Stimulated activated naive CD8-positive, alpha-beta T cell treated with anti-CD3 and anti-CD28 coated beads, Interleukin-15, amount 100 ng/mL, for 72 hours (primary cell): ENCODE measurements around the gene BOD1L2.

Source experiments
- ATAC-seq: fragments of 150-1000 bp; cut with Tn5 transposase; 2 replicates; pipeline ENCODE4 v1.10.0; 2021; ENCODE audit warnings: mild to moderate bottlenecking, moderate library complexity
- DNase-seq, 2 donors: peaks; one replicate each; pipeline ENCODE4 v3.0.0; 2021 to 2022
- H3K27ac Mint-ChIP-seq, 2 donors: one replicate each; pipeline ENCODE4 v1.8.0; 2022; ENCODE audit warnings: mild to moderate bottlenecking in 2 of 2, mixed read lengths in 2 of 2, moderate library complexity in 2 of 2
- H3K27me3 Mint-ChIP-seq: one replicate; pipeline ENCODE4 v1.8.0; 2022; ENCODE audit warnings: mixed read lengths
- H3K4me1 Mint-ChIP-seq: one replicate; pipeline ENCODE4 v1.8.0; 2022; ENCODE audit warnings: mild to moderate bottlenecking, mixed read lengths
- H3K4me3 Mint-ChIP-seq, 2 donors: one replicate each; pipeline ENCODE4 v1.8.0; 2022; ENCODE audit warnings: mild to moderate bottlenecking in 2 of 2, mixed read lengths in 2 of 2, moderate library complexity in 1 of 2
- H3K9me3 Mint-ChIP-seq, 2 donors: one replicate each; pipeline ENCODE4 v1.8.0; 2022; ENCODE audit warnings: mixed read lengths in 2 of 2

The BOD1L2 gene

GRCh38 chr18:57141208-57142129 lies 5.4 kb upstream of the BOD1L2 start:
- Mint-ChIP-seq H3K4me1 (peaks cover 5% of the 10 kb centered on the region), H3K4me3 (peak overlapping the region in 1 of 2 donors; percentile 22), H3K27ac (no peak overlapping the region), H3K27me3 (peaks cover 25% of the 10 kb centered on the region), H3K9me3 (peaks cover 0 to 7% of the 10 kb centered on the region in 2 donors)
- DNase-seq (no peak), ATAC-seq (no peak)

- H3K4me3 Mint-ChIP-seq, result no peak overlapping the region
These were observed 4.6 kb upstream of the BOD1L2 start for GRCh38 chr18:57142324-57142723.

GRCh38 chr18:57143265-57143664 lies 3.6 kb upstream of the BOD1L2 start:
- no peak overlapping the region for H3K4me3 Mint-ChIP-seq
- peaks cover 29% of the 10 kb centered on the region for H3K27me3 Mint-ChIP-seq
- no peak for DNase-seq

More at GRCh38 chr18:57142324-57142723, 4.6 kb upstream of the BOD1L2 start:
- peaks cover 0 to 7% of the 10 kb centered on the region in 2 donors for H3K9me3 Mint-ChIP-seq
- H3K27me3 Mint-ChIP-seq, result peaks cover 29% of the 10 kb centered on the region
- H3K27ac Mint-ChIP-seq, result no peak overlapping the region
- no peak for ATAC-seq
- DNase-seq, result no peak
- peaks cover 5% of the 10 kb centered on the region for H3K4me1 Mint-ChIP-seq

GRCh38 chr18:57148263-57148662 lies 1.4 kb downstream of the BOD1L2 start:
- ATAC-seq (no peak), DNase-seq (no peak)
- Mint-ChIP-seq H3K4me3 (no peak overlapping the region), H3K9me3 (no peaks in the 10 kb centered on the region), H3K27me3 (peaks cover 53% of the 10 kb centered on the region), H3K4me1 (peaks cover 7% of the 10 kb centered on the region), H3K27ac (no peak overlapping the region)

More at GRCh38 chr18:57143265-57143664, 3.6 kb upstream of the BOD1L2 start:
- peaks cover 5% of the 10 kb centered on the region for H3K4me1 Mint-ChIP-seq
- no peak for ATAC-seq
- H3K27ac Mint-ChIP-seq, result no peak overlapping the region
- peaks cover 0 to 7% of the 10 kb centered on the region in 2 donors for H3K9me3 Mint-ChIP-seq

- Mint-ChIP-seq H3K27ac (no peak overlapping the region), H3K9me3 (no peaks in the 10 kb centered on the region), H3K4me1 (peaks cover 7% of the 10 kb centered on the region), H3K4me3 (no peak overlapping the region), H3K27me3 (peaks cover 56% of the 10 kb centered on the region)
- no peak for DNase-seq
- ATAC-seq, result no peak
These were observed 2.2 kb downstream of the BOD1L2 start for GRCh38 chr18:57149051-57149450.

GRCh38 chr18:57149531-57149930 lies 2.6 kb downstream of the BOD1L2 start:
- no peak overlapping the region for H3K4me3 Mint-ChIP-seq
- ATAC-seq, result no peak
- H3K9me3 Mint-ChIP-seq, result no peaks in the 10 kb centered on the region
- peaks cover 56% of the 10 kb centered on the region for H3K27me3 Mint-ChIP-seq
- H3K4me1 Mint-ChIP-seq, result peaks cover 7% of the 10 kb centered on the region
- no peak for DNase-seq
- H3K27ac Mint-ChIP-seq, result no peak overlapping the region

- Mint-ChIP-seq H3K9me3 (no peaks in the 10 kb centered on the region), H3K27ac (no peak overlapping the region), H3K4me3 (no peak overlapping the region), H3K27me3 (peaks cover 56% of the 10 kb centered on the region), H3K4me1 (peaks cover 7% of the 10 kb centered on the region)
- ATAC-seq (no peak), DNase-seq (no peak)
These were observed 3.2 kb downstream of the BOD1L2 start for GRCh38 chr18:57150081-57150480.

GRCh38 chr18:57150828-57151227 lies 3.9 kb downstream of the BOD1L2 start:
- Mint-ChIP-seq H3K27ac (no peak overlapping the region), H3K4me1 (peaks cover 10% of the 10 kb centered on the region), H3K27me3 (peaks cover 61% of the 10 kb centered on the region), H3K9me3 (no peaks in the 10 kb centered on the region), H3K4me3 (no peak overlapping the region)
- ATAC-seq (no peak), DNase-seq (no peak)

- Mint-ChIP-seq H3K9me3 (no peaks in the 10 kb centered on the region), H3K4me3 (no peak overlapping the region), H3K27me3 (peaks cover 60% of the 10 kb centered on the region), H3K27ac (no peak overlapping the region), H3K4me1 (peaks cover 14% of the 10 kb centered on the region)
- DNase-seq (no peak), ATAC-seq (no peak)
These were observed 7.4 kb downstream of the BOD1L2 start for GRCh38 chr18:57154191-57154830.

GRCh38 chr18:57164401-57164800 lies 17.5 kb downstream of the BOD1L2 start:
- Mint-ChIP-seq H3K4me3 (no peak overlapping the region), H3K27me3 (peaks cover 33% of the 10 kb centered on the region), H3K9me3 (peaks cover 4 to 13% of the 10 kb centered on the region in 2 donors), H3K27ac (no peak overlapping the region), H3K4me1 (no peaks in the 10 kb centered on the region)
- ATAC-seq, result no peak
- DNase-seq, result no peak

GRCh38 chr18:57167617-57168308 lies 20.9 kb downstream of the BOD1L2 start:
- ATAC-seq, result no peak
- Mint-ChIP-seq H3K9me3 (peaks cover 5 to 9% of the 10 kb centered on the region in 2 donors), H3K4me1 (no peaks in the 10 kb centered on the region), H3K27me3 (peaks cover 24% of the 10 kb centered on the region), H3K4me3 (no peak overlapping the region), H3K27ac (no peak overlapping the region)
- DNase-seq, result no peak

GRCh38 chr18:57171026-57171425 lies 24.1 kb downstream of the BOD1L2 start:
- peaks cover 19% of the 10 kb centered on the region for H3K27me3 Mint-ChIP-seq
- ATAC-seq, result no peak
- no peak overlapping the region for H3K27ac Mint-ChIP-seq
- no peaks in the 10 kb centered on the region for H3K4me1 Mint-ChIP-seq
- H3K9me3 Mint-ChIP-seq, result peaks cover 5 to 7% of the 10 kb centered on the region in 2 donors
- no peak for DNase-seq
- H3K4me3 Mint-ChIP-seq, result no peak overlapping the region

GRCh38 chr18:57175532-57175931 lies 28.6 kb downstream of the BOD1L2 start:
- H3K27ac Mint-ChIP-seq, result no peak overlapping the region
- no peak for DNase-seq
- peaks cover 5 to 6% of the 10 kb centered on the region in 2 donors for H3K9me3 Mint-ChIP-seq
- no peaks in the 10 kb centered on the region for H3K27me3 Mint-ChIP-seq
- H3K4me1 Mint-ChIP-seq, result no peaks in the 10 kb centered on the region
- no peak for ATAC-seq
- no peak overlapping the region for H3K4me3 Mint-ChIP-seq

GRCh38 chr18:57185434-57185833 lies 38.5 kb downstream of the BOD1L2 start:
- Mint-ChIP-seq H3K4me3 (no peak overlapping the region), H3K9me3 (peaks cover 33 to 45% of the 10 kb centered on the region in 2 donors)

GRCh38 chr18:57188851-57189557 lies 42.1 kb downstream of the BOD1L2 start:
- peaks cover 26 to 27% of the 10 kb centered on the region in 2 donors for H3K9me3 Mint-ChIP-seq
- H3K4me3 Mint-ChIP-seq, result no peak overlapping the region
- H3K27me3 Mint-ChIP-seq, result peaks cover 37% of the 10 kb centered on the region

More at GRCh38 chr18:57185434-57185833, 38.5 kb downstream of the BOD1L2 start:
- Mint-ChIP-seq H3K27ac (no peak overlapping the region), H3K27me3 (peaks cover 31% of the 10 kb centered on the region), H3K4me1 (no peaks in the 10 kb centered on the region)
- DNase-seq (no peak), ATAC-seq (no peak)

More at GRCh38 chr18:57188851-57189557, 42.1 kb downstream of the BOD1L2 start:
- no peak overlapping the region for H3K27ac Mint-ChIP-seq
- no peak for ATAC-seq
- no peaks in the 10 kb centered on the region for H3K4me1 Mint-ChIP-seq
- DNase-seq, result no peak
